ENCODE measurements around the gene CORO7.

CORO7 gene

DNA sequence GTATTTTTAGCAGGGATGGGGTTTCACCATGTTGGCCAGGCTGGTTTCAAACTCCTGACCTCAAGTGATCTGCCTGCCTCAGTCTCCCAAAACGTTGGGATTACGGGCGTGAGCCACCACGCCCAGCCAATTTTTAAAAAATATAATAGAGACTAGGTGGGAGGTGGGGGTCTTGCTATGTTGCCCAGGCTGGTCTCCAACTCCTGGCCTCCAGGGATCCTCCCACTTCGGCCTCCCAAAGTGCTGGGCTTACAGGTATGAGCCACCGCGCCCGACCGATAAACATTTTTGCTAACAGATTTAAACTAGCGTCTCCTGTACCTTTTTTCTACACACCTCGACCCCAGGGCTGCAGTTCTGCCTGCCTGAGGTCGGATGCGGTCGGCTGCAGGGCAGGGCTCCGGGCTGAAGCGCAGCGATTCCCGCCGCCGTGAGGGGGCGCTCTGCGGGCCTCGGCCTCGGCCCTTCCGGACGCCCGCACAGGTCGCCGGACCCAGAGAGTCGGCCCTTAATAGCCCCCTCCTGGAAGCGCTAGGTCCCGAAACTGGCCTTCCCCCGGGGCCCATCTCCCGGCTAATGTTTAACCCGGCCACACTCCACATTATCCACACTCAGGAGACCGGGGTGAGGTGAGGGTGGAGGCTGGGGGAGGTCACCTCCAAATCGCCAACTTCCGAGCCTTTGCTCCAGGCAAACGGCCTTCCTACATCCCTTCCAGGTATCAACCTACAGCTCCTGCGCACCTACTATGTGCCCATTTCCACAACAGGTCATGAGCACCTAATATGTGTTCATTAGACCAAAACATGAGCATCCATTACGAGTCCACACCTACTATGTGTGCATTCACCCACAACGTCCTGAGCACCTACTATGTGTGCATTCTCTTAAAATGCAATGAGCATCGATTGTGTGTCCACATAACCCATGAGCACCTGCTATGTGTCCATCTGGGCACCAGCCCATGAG is 102.5 kb downstream of the CORO7 start:
- H3K4me3 ChIP-seq (ENCODE audit: low read depth, low read length) = no peak overlapping the region

GRCh38 chr16:4309833-4310266 is 106.5 kb downstream of the CORO7 start:
- no peak overlapping the region for H3K4me3 ChIP-seq (ENCODE audit: low read depth, low read length)

DNA sequence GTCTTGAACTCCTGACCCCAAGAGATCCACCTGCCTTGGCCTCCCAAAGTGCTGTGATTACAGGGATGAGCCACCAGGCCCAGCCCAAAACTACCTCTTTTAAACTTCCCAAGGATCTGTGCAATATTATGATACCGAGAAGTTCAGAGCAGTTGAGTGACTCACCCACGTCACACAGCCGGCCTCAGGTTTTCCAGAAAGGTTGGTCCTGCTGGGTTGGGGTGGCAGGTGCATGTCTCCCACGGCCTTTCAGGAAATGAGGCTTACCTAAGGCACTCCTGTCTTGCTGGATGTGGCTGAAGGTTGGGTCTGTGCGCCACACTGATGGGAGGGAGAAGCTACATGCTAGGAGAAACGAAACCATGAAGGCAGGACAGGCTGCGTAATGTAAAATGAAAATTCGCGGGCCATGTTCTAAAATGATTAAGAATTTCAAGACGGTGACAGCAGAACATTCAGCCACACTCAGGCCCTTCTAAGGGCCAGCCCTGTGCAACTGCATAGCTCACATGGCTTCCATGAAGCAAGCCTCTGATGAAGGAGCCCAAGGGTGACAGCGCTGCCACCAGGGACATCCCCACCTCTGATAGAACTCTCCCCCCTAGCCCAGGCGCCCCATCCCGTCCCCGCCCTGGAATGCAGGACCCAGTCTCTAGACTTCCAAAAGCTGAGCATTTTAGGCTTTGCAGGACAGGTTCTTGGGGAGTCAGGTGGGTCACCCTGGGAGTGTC is 107.1 kb downstream of the CORO7 start:
- no peak overlapping the region for H3K4me3 ChIP-seq (ENCODE audit: low read depth, low read length)

DNA sequence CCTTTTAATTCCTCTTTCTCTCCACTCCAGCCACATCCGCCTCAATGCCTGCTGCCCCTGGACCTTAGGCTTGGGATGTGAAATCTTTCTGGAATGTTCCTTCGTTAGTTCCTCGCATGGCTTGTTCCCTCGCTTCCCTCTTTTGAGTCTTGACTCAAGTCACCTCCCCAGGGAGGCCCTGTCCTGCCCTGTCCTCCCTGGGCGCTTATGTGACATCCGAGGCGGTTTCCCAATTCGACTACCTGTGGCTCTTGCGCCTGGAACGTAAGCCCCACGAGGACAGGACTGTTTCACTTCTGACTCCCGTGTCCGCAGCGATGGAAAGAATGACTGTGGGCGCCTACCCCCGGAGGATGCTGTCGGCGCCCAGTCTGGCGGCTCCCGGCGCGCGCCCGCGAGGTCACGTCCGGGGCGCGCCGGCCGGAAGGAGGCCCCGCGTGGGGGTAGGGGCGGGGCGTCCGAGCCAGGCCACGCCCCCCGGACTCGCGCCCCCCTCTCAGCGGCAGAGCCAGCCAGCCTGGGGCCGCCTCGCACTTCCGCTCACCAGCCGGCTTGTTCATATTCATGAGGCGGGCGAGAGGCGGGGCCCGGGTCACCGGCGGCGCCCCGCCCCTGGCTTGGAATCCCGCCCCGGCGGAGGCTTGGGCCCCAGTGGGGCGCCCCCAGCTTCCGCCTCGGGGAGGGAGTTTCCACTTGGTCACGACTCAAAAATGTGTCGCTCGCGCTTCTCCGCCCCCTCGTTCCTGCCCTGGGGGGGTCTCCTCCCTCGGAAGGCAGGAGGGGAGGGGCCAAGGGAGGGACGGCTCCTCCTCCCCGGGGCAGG is 109.0 kb downstream of the CORO7 start:
- H3K4me3 ChIP-seq (ENCODE audit: low read depth, low read length) = peak overlapping the region; percentile 83

DNA sequence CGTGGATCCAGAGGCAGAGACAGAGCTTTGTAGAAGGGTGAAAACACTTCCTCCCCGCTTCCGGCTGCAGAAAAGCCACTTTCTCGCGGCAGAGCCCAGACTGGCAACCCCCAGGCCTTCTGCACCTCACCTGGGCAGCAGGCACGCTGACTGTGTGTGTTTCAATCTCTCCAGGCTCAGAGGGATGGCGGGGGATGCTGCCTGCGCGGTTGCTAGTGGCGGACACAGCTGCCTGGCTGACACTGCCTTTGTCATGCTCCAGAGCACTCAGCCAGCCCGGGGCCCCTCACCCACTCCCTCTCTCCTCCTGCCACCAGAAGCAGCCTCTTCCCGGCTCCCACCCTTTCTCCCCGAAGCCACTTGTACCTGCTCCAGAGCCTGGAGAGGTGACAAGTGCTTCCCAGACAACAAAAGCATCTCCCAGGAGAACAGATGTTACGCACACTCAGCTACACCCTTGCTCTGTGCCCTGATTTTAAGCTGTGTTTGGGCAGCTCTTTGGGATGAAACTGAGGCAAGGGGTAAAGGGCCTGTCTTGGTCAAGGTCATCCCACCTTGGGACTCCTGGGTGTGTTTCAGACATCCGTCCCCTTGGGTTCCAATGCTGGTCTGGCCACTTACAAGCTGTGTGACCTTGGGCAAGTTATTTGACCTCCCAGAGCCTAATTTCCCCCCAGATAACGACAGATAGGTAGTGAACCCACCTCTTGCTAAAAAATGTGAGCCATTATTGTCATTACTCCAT is 109.8 kb downstream of the CORO7 start:
- H3K4me3 ChIP-seq (ENCODE audit: low read depth, low read length) = peak overlapping the region; percentile 83

Measured in iPS-11a (cell line).